CD4-positive, alpha-beta T cell treated with Interleukin-17A for 1 hour (primary cell): ENCODE results near the gene LTB4R.

Experiments
- DNase-seq: peaks from one replicate; pipeline ENCODE4 v3.0.0-alpha.2; 2020

Gene LTB4R, protein sequence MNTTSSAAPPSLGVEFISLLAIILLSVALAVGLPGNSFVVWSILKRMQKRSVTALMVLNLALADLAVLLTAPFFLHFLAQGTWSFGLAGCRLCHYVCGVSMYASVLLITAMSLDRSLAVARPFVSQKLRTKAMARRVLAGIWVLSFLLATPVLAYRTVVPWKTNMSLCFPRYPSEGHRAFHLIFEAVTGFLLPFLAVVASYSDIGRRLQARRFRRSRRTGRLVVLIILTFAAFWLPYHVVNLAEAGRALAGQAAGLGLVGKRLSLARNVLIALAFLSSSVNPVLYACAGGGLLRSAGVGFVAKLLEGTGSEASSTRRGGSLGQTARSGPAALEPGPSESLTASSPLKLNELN

DNA sequence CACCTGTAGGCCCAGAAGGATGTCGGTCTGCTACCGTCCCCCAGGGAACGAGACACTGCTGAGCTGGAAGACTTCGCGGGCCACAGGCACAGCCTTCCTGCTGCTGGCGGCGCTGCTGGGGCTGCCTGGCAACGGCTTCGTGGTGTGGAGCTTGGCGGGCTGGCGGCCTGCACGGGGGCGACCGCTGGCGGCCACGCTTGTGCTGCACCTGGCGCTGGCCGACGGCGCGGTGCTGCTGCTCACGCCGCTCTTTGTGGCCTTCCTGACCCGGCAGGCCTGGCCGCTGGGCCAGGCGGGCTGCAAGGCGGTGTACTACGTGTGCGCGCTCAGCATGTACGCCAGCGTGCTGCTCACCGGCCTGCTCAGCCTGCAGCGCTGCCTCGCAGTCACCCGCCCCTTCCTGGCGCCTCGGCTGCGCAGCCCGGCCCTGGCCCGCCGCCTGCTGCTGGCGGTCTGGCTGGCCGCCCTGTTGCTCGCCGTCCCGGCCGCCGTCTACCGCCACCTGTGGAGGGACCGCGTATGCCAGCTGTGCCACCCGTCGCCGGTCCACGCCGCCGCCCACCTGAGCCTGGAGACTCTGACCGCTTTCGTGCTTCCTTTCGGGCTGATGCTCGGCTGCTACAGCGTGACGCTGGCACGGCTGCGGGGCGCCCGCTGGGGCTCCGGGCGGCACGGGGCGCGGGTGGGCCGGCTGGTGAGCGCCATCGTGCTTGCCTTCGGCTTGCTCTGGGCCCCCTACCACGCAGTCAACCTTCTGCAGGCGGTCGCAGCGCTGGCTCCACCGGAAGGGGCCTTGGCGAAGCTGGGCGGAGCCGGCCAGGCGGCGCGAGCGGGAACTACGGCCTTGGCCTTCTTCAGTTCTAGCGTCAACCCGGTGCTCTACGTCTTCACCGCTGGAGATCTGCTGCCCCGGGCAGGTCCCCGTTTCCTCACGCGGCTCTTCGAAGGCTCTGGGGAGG, at the start of gene LTB4R:
LTB4R (plus strand) TSS at position 857 of the 959 bp plus-strand sequence. CDS start 4,150 bp downstream, outside the sequence.
- DNase-seq: peak; percentile 79

DNA sequence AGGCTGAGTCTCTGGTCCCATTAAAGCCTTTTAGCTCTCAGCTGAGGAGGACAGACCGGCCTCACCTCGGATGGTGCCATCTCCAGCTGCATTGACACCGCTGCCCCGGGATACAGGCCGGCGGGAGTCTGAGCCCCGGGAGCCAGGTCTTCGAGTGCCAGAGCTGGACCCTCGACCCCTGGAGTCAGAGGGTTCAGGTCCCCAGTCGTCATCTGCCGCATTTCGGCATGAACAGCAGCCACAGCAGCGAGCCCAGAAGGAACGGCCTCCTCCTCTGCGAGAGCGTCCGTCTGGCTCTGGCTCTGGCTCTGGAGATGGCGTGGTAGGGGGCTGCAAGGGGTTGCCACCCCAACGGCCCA, 49.4 kb upstream of the LTB4R start:
- DNase-seq: no peak

- DNase-seq: no peak
Observed at GRCh38 chr14:24262821-24263733, 48.2 kb upstream of the LTB4R start, which contains the start of gene TGM1. Gene TGM1 (minus strand): TSS chr14:24263177. CDS start chr14:24262352, 825 bp downstream.

- DNase-seq: no peak
Observed at GRCh38 chr14:24263848-24264247, 47.5 kb upstream of the LTB4R start.

DNA sequence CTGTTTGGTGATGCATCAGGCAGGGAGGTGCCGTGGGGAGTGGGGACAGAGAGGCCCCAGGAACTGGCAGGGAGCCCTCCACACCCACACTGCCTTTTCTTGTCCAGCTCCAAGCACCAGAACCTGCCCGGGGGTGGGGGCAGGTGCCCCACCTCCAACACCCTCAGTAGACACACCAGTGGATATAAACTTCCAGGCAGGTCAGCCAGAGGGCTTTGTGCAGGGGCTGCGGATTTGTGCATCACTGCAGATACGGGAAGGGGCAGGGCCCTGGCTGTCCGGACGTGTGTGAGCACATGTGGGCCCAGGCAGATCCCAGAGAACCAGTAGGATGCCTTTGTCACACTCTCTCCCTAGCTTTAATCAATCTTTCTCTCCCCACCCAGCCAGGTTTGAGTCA, 47.0 kb upstream of the LTB4R start:
- DNase-seq: no peak

GRCh38 chr14:24266344-24267244, 44.7 kb upstream of the LTB4R start:
- no peak for DNase-seq

DNA sequence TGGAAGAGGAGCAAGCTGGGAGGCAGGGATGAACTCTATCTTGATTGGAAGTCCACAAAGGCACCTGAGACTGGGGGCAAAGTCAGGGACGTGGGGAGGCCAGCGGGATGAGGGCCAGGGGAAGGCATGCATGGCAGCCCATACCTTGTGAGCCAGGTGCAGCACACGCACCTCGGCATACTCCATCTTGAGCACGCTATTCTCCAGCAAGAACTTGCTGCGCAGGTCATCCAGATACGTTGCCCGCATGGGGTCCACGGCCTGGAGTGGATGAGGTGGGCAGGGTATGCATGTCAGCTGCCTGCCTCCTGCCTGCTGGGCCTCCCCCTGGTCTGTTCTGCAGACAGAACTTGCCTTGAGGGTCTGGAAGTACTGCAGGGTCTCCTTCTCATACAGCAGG, 43.8 kb upstream of the LTB4R start:
- DNase-seq: no peak

DNA sequence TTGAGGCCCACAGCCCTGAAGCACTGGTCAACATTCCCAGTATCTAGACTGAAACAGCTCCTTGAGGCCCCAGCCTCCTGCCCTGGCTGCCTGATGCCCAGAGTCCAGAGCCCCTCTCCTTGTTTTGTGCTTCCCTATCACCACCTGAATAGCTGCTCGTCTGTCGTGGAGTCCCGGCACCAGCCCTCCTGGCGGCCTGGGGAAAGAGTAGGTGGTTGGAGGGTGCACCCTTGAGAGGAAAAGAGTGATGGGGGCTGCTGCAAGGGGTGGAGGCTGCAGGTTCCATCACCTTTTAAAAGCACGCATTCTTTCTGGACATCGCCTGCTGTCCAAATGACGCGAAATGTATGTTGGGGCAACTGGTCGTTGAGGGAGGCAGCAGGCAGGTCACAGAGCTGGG, 43.1 kb upstream of the LTB4R start:
- DNase-seq: no peak

DNA sequence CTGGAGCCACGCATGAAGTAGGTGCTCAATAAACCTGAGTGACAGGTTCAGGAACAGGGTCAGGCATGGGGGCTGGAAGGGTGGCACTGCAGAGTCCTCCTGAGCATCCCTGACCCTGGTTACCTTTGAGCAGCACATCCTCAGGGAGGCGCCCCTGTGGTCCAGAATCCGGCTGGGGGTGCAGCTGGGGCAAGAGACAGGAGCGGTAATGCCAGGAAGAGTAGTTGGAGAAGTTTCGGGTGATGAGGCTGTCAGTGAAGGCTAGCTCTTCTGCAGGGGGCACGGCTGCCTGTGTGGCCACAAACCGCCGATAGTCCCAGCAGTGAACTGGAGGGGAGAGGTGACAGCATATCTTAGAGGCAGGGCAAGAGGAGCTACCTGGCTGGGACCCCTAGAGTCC, 41.9 kb upstream of the LTB4R start:
- DNase-seq: no peak

DNA sequence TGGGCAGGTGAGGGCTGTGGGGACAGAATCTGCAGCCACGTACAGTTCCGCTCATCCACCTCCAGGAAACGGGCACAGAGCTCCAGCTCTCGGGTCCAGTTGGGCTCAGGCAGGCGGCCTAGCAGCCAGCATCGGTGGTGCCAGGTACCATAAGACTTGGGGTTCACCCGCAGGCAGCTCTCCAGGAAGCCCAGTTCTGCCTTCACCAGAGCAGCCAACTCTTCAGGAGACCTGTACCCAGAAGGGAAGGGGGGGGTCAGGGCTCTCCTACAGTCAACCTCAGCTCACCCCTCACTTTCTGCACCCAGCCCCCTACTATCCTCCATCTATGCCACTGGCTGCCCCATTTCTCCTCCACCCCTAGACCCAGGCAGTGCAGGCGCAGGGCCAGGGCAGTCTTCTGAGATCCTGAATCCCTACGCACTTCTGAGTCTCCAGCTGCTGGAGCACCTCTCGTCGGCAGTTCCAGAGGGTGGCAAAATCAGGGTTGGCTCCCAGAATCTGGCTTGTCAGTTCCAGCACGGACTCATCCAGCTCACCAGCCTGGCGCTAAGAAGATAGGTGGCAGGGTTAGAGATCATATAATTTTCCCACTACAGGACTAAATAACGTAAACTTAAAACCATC, 41.3 kb upstream of the LTB4R start:
- no peak for DNase-seq

- no peak for DNase-seq
Observed at GRCh38 chr14:24270537-24271133, 40.7 kb upstream of the LTB4R start.

DNA sequence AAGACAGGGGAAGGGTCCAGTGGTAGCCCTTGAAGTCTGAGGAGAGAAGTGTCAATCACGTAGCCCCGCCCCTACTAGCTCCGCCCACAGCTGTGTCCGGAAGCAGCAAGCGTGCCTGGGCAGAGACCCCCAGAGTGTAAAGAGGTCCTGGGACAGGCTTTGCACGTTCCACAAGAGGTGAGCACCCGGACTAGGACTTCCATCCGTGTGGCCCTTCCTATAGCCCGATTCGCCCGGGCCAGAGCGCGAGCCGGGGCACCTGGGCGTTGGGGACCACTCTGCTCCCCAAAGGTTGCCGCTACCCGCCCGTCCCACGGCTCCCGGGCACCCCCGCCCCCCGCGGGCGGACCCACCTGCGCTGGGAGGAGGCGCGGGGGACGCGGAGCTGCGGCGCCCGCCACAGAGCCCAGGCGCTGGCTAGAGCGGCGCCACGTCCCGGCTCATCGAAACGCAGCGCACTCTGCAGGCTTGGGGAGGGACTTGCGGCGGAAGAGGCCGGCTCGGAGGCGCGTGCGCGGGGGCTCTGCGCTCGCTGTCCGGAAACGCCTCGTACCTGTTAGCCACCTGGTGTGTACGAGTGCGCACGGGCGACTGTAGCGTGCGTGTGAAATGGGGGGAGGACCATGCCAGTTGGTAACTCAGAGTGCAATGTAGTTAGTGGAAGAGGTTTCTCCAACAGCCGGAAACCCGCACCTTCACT, 40.0 kb upstream of the LTB4R start, which contains the start of gene RABGGTA:
RABGGTA (minus strand) TSS at position 464 of the 700 bp plus-strand sequence. CDS start 482 bp downstream, outside the sequence.
- DNase-seq: peak; percentile 96

GRCh38 chr14:24271834-24272263, 39.5 kb upstream of the LTB4R start:
- no peak for DNase-seq

GRCh38 chr14:24272467-24272866, 38.8 kb upstream of the LTB4R start:
- DNase-seq: no peak

- DNase-seq: no peak
Observed at GRCh38 chr14:24273422-24273998, 37.8 kb upstream of the LTB4R start.

DNA sequence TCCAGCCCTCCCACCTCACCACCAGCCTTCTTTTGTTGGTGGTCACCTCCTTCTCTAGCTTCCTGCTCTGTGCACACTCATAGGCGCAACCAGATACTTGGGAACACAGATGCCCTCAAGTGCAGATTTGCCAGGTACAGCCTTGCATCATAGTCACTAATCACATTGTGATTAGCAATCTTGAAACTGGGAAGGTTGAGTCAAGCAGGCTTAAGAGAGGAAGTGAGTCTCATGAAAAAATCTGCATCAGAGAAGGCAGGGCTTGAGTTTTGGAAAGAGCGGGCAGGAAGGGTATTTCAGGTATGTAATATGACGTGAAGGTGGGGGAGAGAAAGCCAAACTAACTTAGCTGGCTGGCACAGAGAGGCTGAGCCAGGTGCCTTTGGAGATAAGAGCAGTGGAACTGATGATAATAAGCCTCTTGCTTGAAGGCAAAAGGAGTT, 37.2 kb upstream of the LTB4R start:
- peak; percentile 72 for DNase-seq

GRCh38 chr14:24277071-24277470, 34.2 kb upstream of the LTB4R start:
- no peak for DNase-seq

DNA sequence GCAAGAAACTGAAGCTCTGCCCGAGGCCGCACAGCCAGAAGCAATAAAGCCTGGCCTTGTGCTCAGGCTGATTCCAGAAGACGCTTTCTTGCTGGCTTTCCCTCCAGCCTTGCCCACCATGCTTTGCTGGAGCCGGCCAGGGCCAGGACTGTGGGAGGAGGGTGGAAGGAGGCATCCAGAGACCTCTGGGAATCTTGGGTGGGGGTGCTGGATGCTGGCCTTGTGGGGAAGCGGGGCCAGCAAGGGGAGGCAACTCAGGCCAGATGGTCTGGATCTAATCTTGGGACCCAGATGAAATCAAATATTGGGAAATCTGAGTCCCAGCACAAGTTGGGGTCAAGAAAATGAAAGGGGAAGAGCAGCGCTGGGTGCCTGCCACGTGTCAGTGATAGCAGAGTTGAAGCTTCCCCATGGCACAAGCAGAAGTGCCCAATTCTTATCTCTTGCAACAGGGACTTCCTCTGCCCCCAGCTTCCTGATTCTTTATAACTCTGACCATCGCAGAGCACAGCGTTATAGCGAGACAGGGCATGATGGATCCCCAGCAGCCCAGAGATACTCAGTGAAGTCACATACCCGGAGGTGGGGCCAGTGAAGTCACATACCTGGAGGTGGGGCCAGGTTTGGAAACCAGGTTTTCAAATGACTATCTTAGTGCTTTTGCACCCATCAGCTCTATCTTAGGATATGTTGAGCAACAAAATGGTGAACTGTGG, 33.5 kb upstream of the LTB4R start:
- peak; percentile 12 for DNase-seq

GRCh38 chr14:24278424-24278823, 32.9 kb upstream of the LTB4R start:
- no peak for DNase-seq
